ENCODE data around the gene KIF22. TPM values are rescaled to one million over a fixed set of nuclear protein-coding genes. Genes with fewer than 3 reads are reported as not detected.
"Not testable (repeated sequence)": the region's sequence is repeated elsewhere in the genome, so short reads cannot be mapped to it uniquely, and the experiment has no call there.

Gene KIF22
- total RNA-seq, 4 donors from 2014 or later = 5.9 to 70.4 (median 15.8) TPM

DNA sequence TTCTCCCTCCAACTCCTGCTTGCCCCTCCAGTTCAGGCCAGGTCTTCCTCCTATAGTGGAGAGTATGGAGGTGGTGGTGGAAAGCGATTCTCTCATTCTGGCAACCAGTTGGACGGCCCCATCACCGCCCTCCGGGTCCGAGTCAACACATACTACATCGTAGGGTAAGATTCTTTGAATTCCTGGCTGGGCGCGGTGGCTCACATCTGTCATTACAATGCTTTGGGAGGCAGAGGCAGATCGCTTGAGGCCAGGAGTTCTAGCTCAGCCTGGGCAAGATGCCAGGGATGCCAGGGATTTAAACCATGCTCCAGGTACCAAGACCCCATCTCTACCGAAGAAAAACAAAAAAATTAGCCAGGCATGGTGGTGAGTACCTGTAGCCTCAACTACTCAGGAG is 11.1 kb upstream of the KIF22 start:
- Histone ChIP-seq H3K36me3 (no peaks in the 10 kb centered on the region), H3K9me3 (no peaks in the 10 kb centered on the region), H3K27ac (no peak overlapping the region), H3K4me3 (no peak overlapping the region), H3K4me1 (no peaks in the 10 kb centered on the region), H3K27me3 (no peaks in the 10 kb centered on the region)
- intact Hi-C loops (cut with DNase I; ENCODE audit: low total_unique reads) = no loop called here
- no peak for TF ChIP-seq POLR2A (IDR thresholded peaks at IDR 0.05)
- no peak for TF ChIP-seq CTCF (IDR thresholded peaks at IDR 0.05)
- DNase-seq = no peak

DNA sequence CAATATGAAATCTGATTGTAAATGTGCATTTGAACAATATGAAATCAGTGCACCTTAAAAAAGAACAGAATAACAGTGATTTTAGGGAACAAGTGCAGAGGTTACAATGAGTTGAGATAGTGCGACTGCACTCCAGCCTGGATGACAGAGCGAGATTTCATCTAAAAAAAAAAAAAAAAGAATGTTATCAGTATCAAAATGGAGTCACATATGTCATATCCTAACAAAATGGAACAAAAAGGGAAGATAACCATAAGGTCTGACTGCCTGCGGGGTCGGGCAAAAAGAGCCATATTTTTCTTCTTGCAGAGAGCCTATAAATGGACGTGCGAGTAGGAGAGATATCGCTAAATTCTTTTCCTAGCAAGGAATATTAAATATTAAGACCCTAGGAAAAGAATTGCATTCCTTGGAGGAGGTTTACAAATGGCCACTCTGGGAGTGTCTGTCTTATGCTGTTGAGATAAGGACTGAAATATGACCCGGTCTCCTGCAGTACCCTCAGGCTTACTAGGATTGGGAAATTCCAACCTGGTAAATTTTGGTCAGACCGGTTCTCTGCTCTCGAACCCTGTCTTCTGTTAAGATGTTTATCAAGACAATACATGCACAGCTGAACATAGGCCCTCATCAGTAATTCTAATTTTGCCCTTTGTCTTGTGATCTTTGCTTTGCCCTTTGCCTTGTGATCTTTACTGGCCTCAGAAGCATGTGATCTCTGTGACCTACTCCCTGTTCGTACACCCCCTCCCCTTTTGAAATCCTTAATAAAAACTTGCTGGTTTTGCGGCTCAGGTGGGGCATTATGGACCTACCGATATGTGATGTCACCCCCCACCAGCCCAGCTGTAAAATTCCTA is 7.2 kb upstream of the KIF22 start:
- DNase-seq; H3K9me3 ChIP-seq; H3K27me3 ChIP-seq; H3K27ac ChIP-seq; intact Hi-C loops (cut with DNase I; ENCODE audit: low total_unique reads); H3K4me3 ChIP-seq; H3K4me1 ChIP-seq; H3K36me3 ChIP-seq: not testable (repeated sequence)

- Histone ChIP-seq H3K27me3 (no peaks in the 10 kb centered on the region), H3K9me3 (no peaks in the 10 kb centered on the region), H3K36me3 (no peaks in the 10 kb centered on the region), H3K4me3 (no peak overlapping the region), H3K27ac (no peak overlapping the region), H3K4me1 (peaks cover 0 to 3% of the 10 kb centered on the region in 2 donors)
- intact Hi-C loops (cut with DNase I; ENCODE audit: low total_unique reads) = no loop called here
- DNase-seq = no peak
- TF ChIP-seq POLR2A (IDR thresholded peaks at IDR 0.05) = no peak
- no peak for TF ChIP-seq CTCF (IDR thresholded peaks at IDR 0.05)
These were observed 6.4 kb upstream of the KIF22 start for GRCh38 chr16:29784157-29784556.

DNA sequence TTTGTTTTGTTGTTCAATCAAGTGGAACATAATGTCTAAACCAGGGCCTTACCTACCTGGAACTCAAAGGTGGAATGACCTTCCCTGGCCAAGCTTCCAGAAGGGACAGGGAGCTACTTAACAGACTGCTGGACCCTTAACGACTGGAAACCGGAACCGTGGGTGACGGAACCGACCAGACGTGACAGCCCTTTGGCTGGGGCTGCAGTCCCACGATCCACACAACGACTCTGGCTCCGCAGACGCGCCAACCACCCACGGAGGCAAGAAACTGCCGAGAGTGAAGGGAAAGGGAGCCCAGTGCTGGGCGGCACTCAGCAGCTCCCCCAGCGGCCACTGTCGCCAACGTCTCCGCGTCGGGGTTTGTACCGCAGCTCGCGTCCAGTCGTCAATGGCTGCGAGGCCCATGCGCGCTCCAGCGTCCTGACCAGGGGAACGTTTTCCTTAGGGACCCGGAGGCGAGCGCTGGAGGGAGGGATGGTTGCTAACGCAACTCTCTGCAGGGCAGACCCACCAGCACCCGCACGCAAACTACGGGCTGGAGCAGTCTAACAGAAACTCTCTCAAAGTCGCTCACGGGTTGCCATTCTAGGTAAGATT is 5.5 kb upstream of the KIF22 start:
- peak; percentile 63 to 93 (median 78) for TF ChIP-seq CTCF (IDR thresholded peaks at IDR 0.05)
- TF ChIP-seq POLR2A (IDR thresholded peaks at IDR 0.05) = no peak
- peak overlapping the region; percentile 9 to 10 for H3K4me3 ChIP-seq
- no peaks in the 10 kb centered on the region for H3K27me3 ChIP-seq
- H3K4me1 ChIP-seq = peaks cover 0 to 3% of the 10 kb centered on the region in 2 donors
- peak; percentile 61 to 76 for DNase-seq
- no peaks in the 10 kb centered on the region for H3K36me3 ChIP-seq
- intact Hi-C loops (cut with DNase I; ENCODE audit: low total_unique reads) = no loop called here
- no peaks in the 10 kb centered on the region for H3K9me3 ChIP-seq
- H3K27ac ChIP-seq = no peak overlapping the region

- peaks cover 0 to 11% of the 10 kb centered on the region in 2 donors for H3K4me1 ChIP-seq
- intact Hi-C loops (cut with DNase I; ENCODE audit: low total_unique reads) = not testable (repeated sequence)
These were observed 3.4 kb upstream of the KIF22 start for GRCh38 chr16:29787155-29787554.

DNA sequence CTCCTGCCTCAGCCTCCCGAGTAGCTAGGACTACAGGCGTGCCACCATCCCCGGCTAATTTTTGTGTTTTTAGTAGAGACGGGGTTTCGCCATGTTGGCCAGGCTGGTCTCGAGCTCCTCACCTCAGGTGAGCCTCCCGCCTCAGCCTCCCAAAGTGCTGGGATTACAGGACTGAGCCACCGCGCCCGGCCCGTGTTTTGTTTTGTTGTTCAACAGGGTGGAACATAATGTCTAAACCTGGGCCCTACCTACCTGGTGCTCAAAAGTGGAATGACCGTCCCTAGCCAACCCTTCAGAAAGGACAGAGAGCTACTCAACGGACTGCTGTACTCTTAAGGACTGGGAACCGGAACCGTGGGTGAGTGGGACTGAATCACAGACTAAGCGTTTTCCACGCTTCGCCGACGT is 772 bp upstream of the KIF22 start:
- intact Hi-C loops (cut with DNase I; ENCODE audit: low total_unique reads) = no loop called here
- peak overlapping the region; percentile 46 to 59 for H3K4me3 ChIP-seq
- no peaks in the 10 kb centered on the region for H3K27me3 ChIP-seq
- no peaks in the 10 kb centered on the region for H3K36me3 ChIP-seq
- peaks cover 0 to 11% of the 10 kb centered on the region in 2 donors for H3K4me1 ChIP-seq
- TF ChIP-seq CTCF (IDR thresholded peaks at IDR 0.05) = no peak
- TF ChIP-seq POLR2A (IDR thresholded peaks at IDR 0.05) = no peak
- H3K9me3 ChIP-seq = no peaks in the 10 kb centered on the region
- H3K27ac ChIP-seq = peak overlapping the region; percentile 81 to 86
- peak in 1 of 2 donors; percentile 22 for DNase-seq

More at GRCh38 chr16:29787155-29787554, 3.4 kb upstream of the KIF22 start:
- not testable (repeated sequence) for H3K36me3 ChIP-seq, H3K27me3 ChIP-seq, H3K4me3 ChIP-seq, DNase-seq, H3K27ac ChIP-seq, H3K9me3 ChIP-seq

All from uterus (tissue), 4 donors.